ENCODE data around the gene SLC12A6.

DNA sequence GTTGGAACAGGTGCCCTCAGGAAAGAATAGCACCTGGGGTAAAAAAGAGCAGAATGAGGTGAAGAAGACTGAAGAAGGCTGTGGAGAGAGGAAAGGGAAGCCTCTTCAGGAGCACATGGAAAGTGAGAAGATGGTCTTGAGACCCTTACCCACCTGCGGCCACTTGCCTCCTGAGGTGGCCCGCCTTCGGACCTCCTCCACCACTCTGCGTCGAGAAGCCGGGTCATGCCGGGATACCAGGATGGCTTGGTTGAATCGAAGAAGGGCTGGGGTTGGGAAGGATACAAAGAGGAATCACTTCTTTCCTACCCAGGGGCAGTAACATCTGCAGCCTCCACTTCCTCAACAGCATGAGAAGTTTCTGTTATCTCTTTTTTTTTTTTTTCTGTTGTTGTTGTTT lies 26.5 kb upstream of the SLC12A6 start:
- TF ChIP-seq POLR2A (IDR thresholded peaks at IDR 0.05), result no peak
- TF ChIP-seq, protein P1, sequence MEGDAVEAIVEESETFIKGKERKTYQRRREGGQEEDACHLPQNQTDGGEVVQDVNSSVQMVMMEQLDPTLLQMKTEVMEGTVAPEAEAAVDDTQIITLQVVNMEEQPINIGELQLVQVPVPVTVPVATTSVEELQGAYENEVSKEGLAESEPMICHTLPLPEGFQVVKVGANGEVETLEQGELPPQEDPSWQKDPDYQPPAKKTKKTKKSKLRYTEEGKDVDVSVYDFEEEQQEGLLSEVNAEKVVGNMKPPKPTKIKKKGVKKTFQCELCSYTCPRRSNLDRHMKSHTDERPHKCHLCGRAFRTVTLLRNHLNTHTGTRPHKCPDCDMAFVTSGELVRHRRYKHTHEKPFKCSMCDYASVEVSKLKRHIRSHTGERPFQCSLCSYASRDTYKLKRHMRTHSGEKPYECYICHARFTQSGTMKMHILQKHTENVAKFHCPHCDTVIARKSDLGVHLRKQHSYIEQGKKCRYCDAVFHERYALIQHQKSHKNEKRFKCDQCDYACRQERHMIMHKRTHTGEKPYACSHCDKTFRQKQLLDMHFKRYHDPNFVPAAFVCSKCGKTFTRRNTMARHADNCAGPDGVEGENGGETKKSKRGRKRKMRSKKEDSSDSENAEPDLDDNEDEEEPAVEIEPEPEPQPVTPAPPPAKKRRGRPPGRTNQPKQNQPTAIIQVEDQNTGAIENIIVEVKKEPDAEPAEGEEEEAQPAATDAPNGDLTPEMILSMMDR (IDR thresholded peaks at IDR 0.05), result no peak

All from lower leg skin (tissue), 3 donors.